Measurements from ENCODE around the gene SCAF8.

- TF ChIP-seq ZBTB1 (tag by site-specific recombination; IDR thresholded peaks at IDR 0.05) = no peak
- TF ChIP-seq CTCF (tag by site-specific recombination; IDR thresholded peaks at IDR 0.05) = no peak
- no peak for TF ChIP-seq GLI4 (tag by site-specific recombination; IDR thresholded peaks at IDR 0.05)
- no peak for TF ChIP-seq ZNF473 (tag by site-specific recombination; IDR thresholded peaks at IDR 0.05)
- TF ChIP-seq ZNF654 (tag by site-specific recombination; IDR thresholded peaks at IDR 0.05; ENCODE audit: low read depth) = no peak
- no peak for TF ChIP-seq REPIN1 (tag by site-specific recombination; IDR thresholded peaks at IDR 0.05; ENCODE audit: low read depth)
- no peak for TF ChIP-seq ZNF530 (tag by site-specific recombination; IDR thresholded peaks at IDR 0.05; ENCODE audit: low read depth)
- no peak for TF ChIP-seq ZNF488 (tag by site-specific recombination; IDR thresholded peaks at IDR 0.05)
- no peak for TF ChIP-seq ZSCAN16 (tag by site-specific recombination; IDR thresholded peaks at IDR 0.05)
Measured at GRCh38 chr6:154719854-154720253, 13.4 kb upstream of the SCAF8 start.

Measured in HEK293 (cell line).